ENCODE data around the gene FREM2. TPM values are rescaled to one million over a fixed set of nuclear protein-coding genes. Genes with fewer than 3 reads are reported as not detected.

FREM2 gene
- total and polyA plus RNA-seq, 2 donors (not counting 3 experiments of a cell fraction or from before 2014, with no cell fraction given), result under 0.01 TPM; not detected in 1

DNA sequence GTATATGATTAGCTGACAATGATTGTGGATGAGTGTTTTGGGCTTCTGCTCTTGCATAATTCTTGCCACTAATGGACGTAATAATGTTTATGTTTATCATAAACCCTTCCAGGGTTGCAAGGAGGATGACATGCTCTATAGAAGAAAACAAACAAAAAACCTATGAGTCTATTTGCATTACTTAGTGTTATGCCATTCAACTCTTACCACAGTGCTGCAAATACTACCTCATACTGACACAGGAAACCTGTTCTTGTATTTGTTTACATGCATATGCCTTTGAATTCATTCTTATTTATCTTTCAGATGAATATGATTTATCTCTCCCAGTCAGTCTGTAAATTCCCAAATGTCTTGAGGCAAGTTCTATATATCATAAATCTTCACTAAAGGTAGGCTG, 39.6 kb upstream of the FREM2 start:
- H3K79me2 ChIP-seq (ENCODE audit: control insufficient read depth, insufficient read depth, low read length), result no peaks in the 10 kb centered on the region
- ChIA-PET CTCF (no interaction called here), POLR2A (no interaction called here)
- no peak overlapping the region for H2AFZ ChIP-seq (ENCODE audit: low read depth, low read length)
- H3K27ac ChIP-seq (ENCODE audit: insufficient read depth, low read depth, low read length), result no peak overlapping the region
- H3K4me1 ChIP-seq (ENCODE audit: control insufficient read depth, extremely low read depth, insufficient read depth, low read length), result no peaks in the 10 kb centered on the region
- dilution Hi-C loops (cut with MboI; ENCODE audit: extremely low pct_ligation_motif_present, low sequenced_read_pairs), result no loop called here
- no peak for DNase-seq (ENCODE audit: low read depth, low spot score)
- no peaks in the 10 kb centered on the region for H4K20me1 ChIP-seq (replicated peaks; ENCODE audit: control insufficient read depth, extremely low read depth, insufficient read depth, low read length)
- no peak for FAIRE-seq
- H3K9me3 ChIP-seq (replicated peaks; ENCODE audit: control insufficient read depth, insufficient read depth, low read length), result no peaks in the 10 kb centered on the region
- no peak overlapping the region for H3K4me2 ChIP-seq (ENCODE audit: insufficient read depth, low read length)
- intact Hi-C loops (cut with micrococcal nuclease), result no loop called here
- no peaks in the 10 kb centered on the region for H3K9me1 ChIP-seq (replicated peaks; ENCODE audit: control insufficient read depth, extremely low read depth, insufficient read depth, low read length)
- no peaks in the 10 kb centered on the region for H3K36me3 ChIP-seq (ENCODE audit: control insufficient read depth in 2 of 2, extremely low read depth in 1 of 2, insufficient read depth in 2 of 2, low read length in 2 of 2)
- H3K4me3 ChIP-seq (replicated peaks in 1 of 3; ENCODE audit: insufficient read depth in 1 of 3, low read depth in 1 of 3, low read length in 3 of 3), result no peak overlapping the region
- H3K9ac ChIP-seq (replicated peaks; ENCODE audit: extremely low read depth, insufficient read depth, low read length), result no peak overlapping the region
- H3K27me3 ChIP-seq (ENCODE audit: control insufficient read depth in 2 of 2, insufficient read depth in 2 of 2, low read length in 2 of 2), result no peaks in the 10 kb centered on the region
- no peak for TF ChIP-seq GATA2 (IDR thresholded peaks at IDR 0.05; ENCODE audit: insufficient read depth, insufficient read length, low read depth, low read length)
- TF ChIP-seq MYC (IDR thresholded peaks at IDR 0.05; ENCODE audit: low read depth, low read length), result no peak
- TF ChIP-seq EZH2 (IDR thresholded peaks at IDR 0.05; ENCODE audit: borderline replicate concordance, low read depth, low read length, severe bottlenecking), result no peak
- TF ChIP-seq, protein P1, sequence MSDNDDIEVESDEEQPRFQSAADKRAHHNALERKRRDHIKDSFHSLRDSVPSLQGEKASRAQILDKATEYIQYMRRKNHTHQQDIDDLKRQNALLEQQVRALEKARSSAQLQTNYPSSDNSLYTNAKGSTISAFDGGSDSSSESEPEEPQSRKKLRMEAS (IDR thresholded peaks at IDR 0.05; ENCODE audit: insufficient read depth, insufficient read length), result no peak
- no peak for TF ChIP-seq POLR2AphosphoS5 (IDR thresholded peaks at IDR 0.05; ENCODE audit: insufficient read depth, low read depth, low read length)
- TF ChIP-seq, protein P2, sequence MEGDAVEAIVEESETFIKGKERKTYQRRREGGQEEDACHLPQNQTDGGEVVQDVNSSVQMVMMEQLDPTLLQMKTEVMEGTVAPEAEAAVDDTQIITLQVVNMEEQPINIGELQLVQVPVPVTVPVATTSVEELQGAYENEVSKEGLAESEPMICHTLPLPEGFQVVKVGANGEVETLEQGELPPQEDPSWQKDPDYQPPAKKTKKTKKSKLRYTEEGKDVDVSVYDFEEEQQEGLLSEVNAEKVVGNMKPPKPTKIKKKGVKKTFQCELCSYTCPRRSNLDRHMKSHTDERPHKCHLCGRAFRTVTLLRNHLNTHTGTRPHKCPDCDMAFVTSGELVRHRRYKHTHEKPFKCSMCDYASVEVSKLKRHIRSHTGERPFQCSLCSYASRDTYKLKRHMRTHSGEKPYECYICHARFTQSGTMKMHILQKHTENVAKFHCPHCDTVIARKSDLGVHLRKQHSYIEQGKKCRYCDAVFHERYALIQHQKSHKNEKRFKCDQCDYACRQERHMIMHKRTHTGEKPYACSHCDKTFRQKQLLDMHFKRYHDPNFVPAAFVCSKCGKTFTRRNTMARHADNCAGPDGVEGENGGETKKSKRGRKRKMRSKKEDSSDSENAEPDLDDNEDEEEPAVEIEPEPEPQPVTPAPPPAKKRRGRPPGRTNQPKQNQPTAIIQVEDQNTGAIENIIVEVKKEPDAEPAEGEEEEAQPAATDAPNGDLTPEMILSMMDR (IDR thresholded peaks at IDR 0.05; ENCODE audit: extremely low read depth in 1 of 2, insufficient read depth in 1 of 2, low read depth in 1 of 2, low read length in 2 of 2), result no peak
- no peak for TF ChIP-seq POLR2A (IDR thresholded peaks at IDR 0.05; ENCODE audit: low read depth, low read length)
- no peak for TF ChIP-seq JUN (IDR thresholded peaks at IDR 0.05; ENCODE audit: borderline replicate concordance, insufficient read depth, insufficient read length, low read depth)
- TF ChIP-seq FOS (IDR thresholded peaks at IDR 0.05; ENCODE audit: borderline replicate concordance, insufficient read depth, low read length), result no peak
- BruUV-seq (replicated peaks), result no TSS peak

Data from endothelial cell of umbilical vein (primary cell).